A673 (cell line): Measurements from ENCODE around the gene CTSA.

Source experiments
- EZH2 ChIP-seq: fragments of 200-600 bp; sonication (generic); IDR thresholded peaks from 2 replicates; pipeline ENCODE4 v1.6.1; 2017; ENCODE audit warnings: borderline replicate concordance, low read depth, mild to moderate bottlenecking, mixed read lengths, antibody characterized with exemption, low read length; ENCODE audit not compliant: poor library complexity, severe bottlenecking
- TF ChIP-seq, protein P1 (sequence below): fragments of 300-800, 200-600 bp; sonication (generic); conservative IDR thresholded peaks from 2 replicates; pipeline ENCODE4 v1.5.1; 2017; ENCODE audit warnings: low read depth, mild to moderate bottlenecking, antibody characterized with exemption, low read length, moderate library complexity, mixed read lengths

DNA sequence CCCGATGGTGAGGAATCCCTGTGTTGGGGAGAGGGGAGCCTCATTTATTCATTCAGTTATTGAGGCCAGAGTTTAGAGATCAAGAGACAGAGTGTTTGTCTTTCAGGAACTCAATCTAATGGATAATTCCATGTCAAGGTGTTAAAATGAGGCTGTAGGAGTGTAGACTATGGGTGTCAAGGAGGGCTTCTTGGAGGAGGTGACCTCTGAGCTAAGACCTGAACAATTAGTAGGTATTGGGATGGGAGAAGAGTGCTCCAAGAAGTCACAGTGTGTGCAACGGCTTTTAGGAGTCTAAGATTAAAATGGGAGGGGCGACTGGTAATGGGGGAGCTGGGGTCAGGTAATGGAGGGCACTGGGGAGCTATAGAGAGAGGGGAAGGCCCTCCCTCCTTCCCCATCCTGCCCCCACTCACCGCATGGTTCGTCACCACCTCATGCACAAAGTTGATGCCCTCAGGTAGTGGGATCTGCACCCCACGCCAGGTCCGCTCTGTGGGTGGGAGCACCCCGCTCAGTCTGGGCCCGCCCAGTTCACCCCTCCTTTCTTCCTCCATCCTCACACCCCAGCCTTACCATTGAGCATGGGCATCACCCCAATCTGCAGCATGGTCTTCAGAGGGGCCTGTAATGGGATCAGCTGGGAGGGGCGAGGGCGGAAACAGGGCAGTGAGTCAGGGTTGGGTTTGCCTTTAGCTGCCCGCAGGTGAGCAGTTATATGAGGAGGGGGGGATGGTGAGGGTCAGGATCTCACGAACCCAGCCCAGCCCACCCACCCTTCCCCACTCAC, 8.1 kb downstream of the CTSA start:
- TF ChIP-seq, protein P1, sequence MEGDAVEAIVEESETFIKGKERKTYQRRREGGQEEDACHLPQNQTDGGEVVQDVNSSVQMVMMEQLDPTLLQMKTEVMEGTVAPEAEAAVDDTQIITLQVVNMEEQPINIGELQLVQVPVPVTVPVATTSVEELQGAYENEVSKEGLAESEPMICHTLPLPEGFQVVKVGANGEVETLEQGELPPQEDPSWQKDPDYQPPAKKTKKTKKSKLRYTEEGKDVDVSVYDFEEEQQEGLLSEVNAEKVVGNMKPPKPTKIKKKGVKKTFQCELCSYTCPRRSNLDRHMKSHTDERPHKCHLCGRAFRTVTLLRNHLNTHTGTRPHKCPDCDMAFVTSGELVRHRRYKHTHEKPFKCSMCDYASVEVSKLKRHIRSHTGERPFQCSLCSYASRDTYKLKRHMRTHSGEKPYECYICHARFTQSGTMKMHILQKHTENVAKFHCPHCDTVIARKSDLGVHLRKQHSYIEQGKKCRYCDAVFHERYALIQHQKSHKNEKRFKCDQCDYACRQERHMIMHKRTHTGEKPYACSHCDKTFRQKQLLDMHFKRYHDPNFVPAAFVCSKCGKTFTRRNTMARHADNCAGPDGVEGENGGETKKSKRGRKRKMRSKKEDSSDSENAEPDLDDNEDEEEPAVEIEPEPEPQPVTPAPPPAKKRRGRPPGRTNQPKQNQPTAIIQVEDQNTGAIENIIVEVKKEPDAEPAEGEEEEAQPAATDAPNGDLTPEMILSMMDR: no peak
- TF ChIP-seq EZH2: no peak
